HG02938 (cell line): Measurements from ENCODE around the gene RFNG.

Source experiments
- ATAC-seq: cut with Tn5 transposase; IDR thresholded peaks from one replicate; pipeline ENCODE4 v1.9.1; 2021; ENCODE audit warnings: mild to moderate bottlenecking, moderate library complexity; ENCODE audit not compliant: unreplicated experiment

The RFNG gene

DNA sequence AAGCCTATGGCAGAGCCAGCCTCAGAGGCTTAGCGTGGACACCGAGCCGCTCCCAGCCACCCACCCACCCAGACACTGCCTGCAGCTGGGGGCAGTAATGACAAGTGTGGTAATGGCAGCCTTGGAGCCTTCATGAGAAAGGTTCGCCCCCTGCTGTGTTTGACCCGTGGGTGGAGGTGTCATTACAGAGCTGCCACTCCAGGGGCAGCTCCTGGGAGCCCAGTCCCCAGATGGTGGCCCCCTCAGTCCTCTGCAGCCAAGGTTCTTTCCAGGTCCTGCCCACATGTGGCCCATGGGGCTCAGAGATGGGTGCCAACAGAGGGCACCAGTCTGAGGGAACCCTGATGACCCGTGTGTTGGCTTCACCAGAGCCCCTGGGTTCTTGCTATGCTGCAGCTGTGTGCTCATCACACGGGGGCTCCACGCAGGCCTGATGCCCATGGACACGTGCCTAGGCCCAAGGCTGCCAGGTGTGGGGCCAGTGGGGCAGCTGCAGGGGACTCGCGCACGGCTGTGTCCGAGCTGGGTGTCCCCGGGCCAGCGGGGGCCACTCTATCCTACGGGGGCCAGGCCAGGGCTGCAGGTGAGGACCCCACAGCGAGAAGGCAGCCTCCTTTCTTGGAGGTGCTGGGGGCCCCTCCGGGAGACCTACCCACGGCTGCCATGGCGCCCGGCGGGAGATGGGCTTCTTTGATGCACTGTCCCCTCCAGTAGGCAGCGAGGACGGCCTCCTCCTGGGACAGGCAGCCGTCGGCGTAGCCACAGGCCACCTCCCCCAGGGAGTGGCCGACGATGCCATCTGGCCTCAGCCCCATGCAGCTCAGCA, 38.3 kb upstream of the RFNG start:
- ATAC-seq: no peak

- no peak for ATAC-seq
These were observed 37.5 kb upstream of the RFNG start for GRCh38 chr17:82088838-82089722.

- no peak for ATAC-seq
These were observed 36.6 kb upstream of the RFNG start for GRCh38 chr17:82087961-82088837.

DNA sequence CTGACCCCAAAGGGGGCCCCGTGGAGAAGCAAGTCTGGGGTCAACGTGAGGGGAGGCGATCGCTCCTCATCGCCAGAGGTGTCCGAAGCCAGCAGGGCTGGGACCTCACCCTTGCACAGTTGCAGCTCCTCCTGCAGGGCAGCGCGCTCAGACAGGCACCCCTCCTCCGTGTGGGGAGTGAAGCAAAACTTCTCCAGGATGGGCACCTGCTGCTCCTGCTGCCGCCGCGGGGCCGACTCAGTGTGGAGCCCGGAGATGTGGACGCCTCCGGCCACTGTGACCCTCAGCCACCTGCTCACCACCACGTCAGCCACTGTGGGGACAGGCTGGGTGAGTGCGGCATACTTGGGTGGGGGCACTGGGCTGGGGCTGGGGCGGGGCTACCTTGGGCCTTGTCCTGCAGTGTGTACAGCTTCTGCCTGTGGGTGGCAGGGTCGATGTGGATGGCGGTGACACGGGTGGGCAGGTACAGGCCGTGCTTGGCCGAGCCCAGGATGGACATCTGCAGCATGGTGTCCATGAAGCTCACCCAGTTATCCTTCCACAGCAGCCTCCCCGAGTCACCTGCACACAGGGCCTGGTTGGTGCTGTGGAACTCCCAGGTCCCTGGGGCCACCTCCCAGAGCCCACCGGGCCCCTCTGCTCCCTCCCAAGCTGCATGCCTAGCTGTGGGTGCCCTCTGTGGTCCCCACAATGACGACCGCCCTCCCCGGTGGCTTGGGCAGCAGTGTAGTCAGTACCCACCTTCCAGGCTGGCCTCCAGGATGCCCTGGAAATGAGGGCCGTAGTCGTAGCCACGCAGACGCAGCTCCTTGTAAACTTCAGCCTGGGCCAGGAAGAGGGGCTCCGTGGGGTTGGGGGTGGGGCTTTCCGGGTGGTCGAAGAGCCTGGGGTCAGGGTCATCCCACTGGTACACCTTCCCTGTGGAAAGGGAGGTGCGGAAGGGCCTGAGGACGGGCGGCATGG, 35.6 kb upstream of the RFNG start:
- ATAC-seq: no peak

GRCh38 chr17:82085931-82086764, 34.5 kb upstream of the RFNG start:
- no peak for ATAC-seq

DNA sequence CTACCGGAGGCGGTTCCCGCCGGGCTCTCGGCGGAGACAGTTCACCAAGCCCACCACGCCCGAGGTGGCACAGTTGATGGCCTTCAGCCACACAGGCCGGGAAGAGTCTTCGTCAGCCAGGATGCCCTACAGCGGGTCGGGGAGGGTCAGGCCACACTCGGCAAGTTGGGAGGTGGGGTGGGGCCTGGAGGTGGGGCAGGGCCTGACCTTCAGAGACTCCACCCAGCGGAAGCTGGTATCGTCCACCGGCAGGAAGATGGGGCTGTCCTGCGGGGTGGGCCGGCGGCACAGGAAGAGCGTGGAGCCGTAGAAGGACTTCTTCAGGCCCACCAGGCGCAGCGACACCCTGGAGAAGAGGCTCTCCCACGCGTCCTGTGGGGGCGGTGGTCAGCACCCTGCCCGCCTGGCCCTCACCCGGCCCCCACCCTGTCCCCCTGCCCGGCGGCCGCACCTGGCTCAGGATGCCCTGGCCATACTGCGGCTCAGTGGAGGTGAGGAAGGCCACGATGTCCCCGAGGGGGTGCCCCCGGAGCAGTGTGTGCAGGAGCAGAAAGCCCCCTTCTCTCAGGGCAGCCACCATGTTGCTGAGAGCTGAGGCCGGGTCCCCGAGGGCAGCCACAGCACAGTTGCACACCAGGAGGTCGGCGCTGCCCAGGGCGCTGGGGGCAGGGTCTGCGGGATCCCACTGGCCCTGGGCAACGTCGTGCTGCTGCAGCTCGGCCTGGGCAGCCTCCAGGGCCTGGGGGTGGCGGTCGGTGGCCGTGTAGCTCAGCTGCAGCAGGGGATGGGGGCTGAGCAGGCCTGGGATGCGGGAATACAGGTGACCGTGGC, 33.6 kb upstream of the RFNG start:
- no peak for ATAC-seq

GRCh38 chr17:82084373-82085030, 32.9 kb upstream of the RFNG start:
- no peak for ATAC-seq

DNA sequence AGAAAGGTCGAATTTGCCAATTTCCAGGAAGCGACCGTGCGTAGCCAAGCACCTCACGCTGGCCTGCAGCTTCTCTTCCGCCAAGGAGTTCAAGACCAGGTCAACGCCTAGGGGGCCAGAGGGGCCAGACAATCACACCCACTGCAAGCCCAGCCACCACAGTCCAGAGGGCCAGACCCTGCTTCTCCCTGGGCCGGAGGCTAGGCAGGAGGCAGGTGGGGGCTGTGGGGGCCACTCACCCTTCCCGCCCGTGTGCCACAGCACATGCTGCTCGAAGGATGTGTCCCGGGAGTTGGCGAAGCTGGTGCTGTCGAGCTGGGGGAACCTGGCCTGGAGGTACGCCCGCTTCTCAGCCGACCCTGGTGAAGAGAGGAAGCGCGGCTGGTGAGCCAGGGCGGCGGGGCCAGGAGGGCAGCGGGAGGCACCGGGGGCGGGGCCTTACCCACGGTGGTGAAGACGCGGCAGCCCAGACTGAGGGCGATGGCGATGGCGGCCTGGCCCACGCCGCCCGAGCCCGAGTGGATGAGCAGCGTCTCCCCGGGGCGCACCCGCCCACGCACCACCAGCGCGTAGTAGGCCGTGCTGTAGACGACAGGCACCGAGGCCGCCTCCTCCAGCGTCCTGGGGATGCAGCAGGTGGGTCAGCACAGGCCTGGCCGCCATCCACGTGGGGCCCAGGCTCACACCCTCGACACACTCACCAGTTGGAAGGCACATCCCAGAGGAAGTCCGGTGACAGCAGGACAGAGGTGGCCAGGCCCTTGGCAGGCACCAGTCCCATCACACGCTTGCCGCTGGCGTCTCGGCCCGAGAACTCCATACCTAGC, 32.1 kb upstream of the RFNG start:
- no peak for ATAC-seq

DNA sequence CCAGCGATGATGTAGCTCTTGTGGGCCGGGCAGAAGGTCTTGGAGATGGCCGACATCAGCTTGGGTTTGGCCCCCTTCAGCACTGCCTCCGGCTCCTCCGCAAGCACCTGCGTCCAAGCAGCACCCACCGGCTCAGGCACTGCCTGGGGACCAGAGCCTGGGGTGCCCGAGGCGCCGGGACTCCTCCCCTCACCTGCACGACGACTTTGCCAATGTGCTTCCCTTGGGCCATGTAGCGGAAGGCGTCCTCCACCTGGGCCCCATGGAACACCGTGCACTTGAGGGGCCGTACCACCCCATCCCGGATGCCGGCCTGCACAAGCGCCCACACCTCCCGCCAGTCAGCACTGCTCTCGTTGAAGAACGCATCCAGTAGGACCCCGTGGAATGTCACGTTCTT, 31.4 kb upstream of the RFNG start:
- no peak for ATAC-seq

DNA sequence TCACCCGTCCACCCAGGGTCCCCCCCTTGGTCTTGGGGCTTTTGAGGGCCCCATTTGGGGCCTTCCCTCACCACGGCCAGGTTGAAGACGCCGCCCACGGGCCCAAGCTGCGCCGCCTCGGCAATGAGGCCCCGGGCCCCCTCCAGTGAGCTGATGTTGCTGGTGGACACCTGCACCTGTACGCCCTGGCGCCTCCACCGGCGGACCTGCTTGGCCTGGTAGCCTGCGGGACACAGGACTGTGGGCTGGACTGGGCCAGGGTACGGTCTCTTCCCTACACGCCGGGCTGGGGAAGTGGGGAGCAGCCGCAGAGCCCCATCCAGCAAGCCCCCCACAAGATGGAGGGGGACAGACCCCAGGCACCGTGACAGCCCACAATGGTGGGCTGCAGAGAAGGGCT, 30.8 kb upstream of the RFNG start:
- ATAC-seq: no peak

- no peak for ATAC-seq
These were observed 30.4 kb upstream of the RFNG start for GRCh38 chr17:82081966-82082365.

- no peak for ATAC-seq
These were observed 29.9 kb upstream of the RFNG start for GRCh38 chr17:82081546-82081945.

DNA sequence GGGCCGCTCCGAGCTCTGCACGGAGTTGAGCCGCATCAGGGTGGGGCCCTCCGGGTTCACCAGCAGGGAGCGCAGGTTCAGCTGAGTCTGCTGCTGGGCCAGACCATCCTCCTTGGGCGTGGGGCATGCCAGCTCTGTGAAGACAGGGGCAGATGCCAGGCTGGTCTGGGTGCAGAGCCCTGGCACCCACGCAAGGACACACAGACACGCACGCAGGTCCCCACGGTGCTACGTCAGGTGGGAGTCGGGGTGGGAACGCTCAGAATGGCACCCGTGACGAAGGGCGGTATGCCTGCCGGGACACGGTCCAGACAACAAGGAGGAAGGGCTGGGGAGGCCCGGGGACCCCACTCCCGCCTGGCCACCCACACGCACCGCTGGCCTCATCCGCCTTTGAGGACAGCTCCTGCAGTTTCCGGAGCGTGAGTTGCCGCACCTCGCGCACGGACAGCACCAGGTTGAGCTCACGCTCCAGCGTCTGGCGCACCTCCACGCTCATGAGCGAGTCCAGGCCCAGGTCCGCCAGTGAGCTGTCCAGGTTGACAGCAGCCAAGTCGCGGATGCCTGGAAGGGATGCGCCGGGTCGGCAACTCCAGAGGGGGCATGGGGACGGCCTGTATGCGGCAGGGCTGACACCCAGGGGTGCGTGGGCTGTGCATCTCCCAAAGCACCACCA, 29.3 kb upstream of the RFNG start:
- no peak for ATAC-seq

DNA sequence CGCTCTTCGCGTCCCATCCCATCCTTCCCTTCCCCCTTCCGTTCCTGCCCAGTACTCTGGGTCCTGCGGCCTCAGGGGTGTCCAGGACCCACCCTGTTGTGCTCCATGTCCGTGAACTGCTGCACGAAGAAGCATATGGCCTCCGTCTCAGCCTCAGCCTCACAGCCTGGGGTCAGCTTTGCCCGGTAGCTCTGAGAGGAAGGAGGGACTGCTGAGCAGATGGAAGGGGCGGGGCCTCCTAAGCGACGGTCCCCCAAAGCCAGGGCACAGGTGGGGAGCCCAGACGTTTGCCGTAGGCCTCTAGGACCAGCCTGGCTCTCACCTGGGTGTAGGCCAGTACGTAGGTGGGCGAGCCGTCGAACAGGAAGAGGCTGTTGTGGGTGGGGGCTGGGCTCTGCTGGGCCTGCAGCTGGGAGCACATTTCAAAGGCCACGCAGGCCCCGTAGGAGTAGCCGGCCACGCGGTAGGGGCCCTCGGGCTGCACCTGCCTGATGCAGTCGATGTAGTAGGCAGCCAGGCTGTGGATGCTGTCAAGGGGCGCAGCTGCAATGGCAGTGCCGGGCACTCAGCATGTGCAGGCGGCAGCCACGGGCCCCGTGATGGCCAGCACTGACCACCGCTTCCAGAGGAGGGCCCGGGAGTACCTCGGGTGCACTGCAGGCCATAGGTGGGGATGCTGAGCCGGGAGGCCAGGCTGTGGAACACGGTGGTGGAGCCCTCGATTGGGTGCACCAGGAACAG, 28.6 kb upstream of the RFNG start:
- ATAC-seq: no peak

GRCh38 chr17:82079001-82079677, 27.5 kb upstream of the RFNG start:
- ATAC-seq: no peak
